HL-60 (cell line): ENCODE data around the gene CANX.

Experiments
- DNase-seq, 2 experiments: peaks; one replicate each; pipeline ENCODE4 v3.0.0-alpha.2; 2010 to 2020; ENCODE audit warnings: low read depth in 1 of 2, low spot score in 1 of 2
- H3K27ac ChIP-seq: fragments of 250-450 bp; sonication (Bioruptor Pico); replicated peaks from 2 replicates; pipeline ENCODE4 v1.5.1; 2020; ENCODE audit warnings: mild to moderate bottlenecking, moderate library complexity
- H3K27me3 ChIP-seq: fragments of 250-450 bp; sonication (Bioruptor Pico); 2 replicates; pipeline ENCODE4 v1.5.1; 2021; ENCODE audit warnings: mild to moderate bottlenecking, moderate library complexity; ENCODE audit not compliant: insufficient read depth, poor library complexity, severe bottlenecking
- H3K4me3 ChIP-seq: replicated peaks from 2 replicates; pipeline ENCODE4 v1.5.1; 2011; ENCODE audit warnings: mild to moderate bottlenecking, control low read depth, low read length; ENCODE audit not compliant: insufficient read depth
- GABPA ChIP-seq: IDR thresholded peaks from 2 replicates; pipeline ENCODE4 v1.6.1; 2012; ENCODE audit warnings: low read depth
- POLR2AphosphoS5 ChIP-seq: IDR thresholded peaks from 2 replicates; pipeline ENCODE4 v1.6.1; 2012; ENCODE audit warnings: low read depth
- SPI1 ChIP-seq: IDR thresholded peaks from 2 replicates; pipeline ENCODE4 v1.6.1; 2012; ENCODE audit warnings: low read depth, mild to moderate bottlenecking, borderline replicate concordance
- TF ChIP-seq, protein P1 (sequence below): IDR thresholded peaks from one replicate; pipeline ENCODE4 v1.5.1; 2011; ENCODE audit warnings: low read length, control low read depth, inconsistent platforms; ENCODE audit not compliant: insufficient read depth
- TF ChIP-seq, protein P2 (sequence below): IDR thresholded peaks from 2 replicates; pipeline ENCODE4 v1.6.1; 2012; ENCODE audit warnings: low read depth; ENCODE audit not compliant: insufficient replicate concordance

CANX gene

DNA sequence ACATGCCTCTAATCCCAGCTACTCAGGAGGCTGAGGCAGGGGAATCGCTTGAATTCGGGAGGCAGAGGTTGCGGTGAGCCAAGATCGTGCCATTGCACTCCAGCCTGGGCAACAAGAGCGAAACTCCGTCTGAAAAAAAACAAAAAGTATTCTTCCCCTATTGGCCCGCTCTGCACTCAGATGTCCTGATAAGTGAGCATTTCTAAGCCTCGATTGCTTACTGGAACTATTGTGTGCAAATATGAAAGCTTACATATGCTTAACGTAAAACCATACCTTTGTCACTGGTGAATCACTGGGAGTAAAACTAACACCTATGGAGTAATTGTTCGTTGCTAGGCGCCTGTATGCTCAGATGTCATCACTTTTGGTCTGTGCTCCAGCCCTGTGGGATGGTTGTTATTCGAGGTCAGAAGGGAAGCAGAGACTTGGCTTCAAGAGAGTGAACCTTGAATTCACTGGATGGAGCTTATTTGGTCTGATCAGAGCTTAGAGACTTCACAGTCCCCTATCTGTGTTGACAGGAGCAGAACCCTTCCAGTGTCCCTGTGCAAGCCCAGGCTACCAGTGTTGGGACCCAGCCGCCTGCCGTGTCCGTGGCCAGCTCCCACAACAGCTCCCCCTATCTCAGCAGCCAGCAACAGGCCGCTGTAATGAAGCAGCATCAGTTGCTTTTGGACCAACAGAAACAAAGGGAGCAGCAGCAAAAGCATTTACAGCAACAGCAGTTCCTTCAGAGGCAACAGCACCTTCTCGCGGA lies 69.7 kb downstream of the CANX start:
- no peak for TF ChIP-seq SPI1
- TF ChIP-seq, protein P1, sequence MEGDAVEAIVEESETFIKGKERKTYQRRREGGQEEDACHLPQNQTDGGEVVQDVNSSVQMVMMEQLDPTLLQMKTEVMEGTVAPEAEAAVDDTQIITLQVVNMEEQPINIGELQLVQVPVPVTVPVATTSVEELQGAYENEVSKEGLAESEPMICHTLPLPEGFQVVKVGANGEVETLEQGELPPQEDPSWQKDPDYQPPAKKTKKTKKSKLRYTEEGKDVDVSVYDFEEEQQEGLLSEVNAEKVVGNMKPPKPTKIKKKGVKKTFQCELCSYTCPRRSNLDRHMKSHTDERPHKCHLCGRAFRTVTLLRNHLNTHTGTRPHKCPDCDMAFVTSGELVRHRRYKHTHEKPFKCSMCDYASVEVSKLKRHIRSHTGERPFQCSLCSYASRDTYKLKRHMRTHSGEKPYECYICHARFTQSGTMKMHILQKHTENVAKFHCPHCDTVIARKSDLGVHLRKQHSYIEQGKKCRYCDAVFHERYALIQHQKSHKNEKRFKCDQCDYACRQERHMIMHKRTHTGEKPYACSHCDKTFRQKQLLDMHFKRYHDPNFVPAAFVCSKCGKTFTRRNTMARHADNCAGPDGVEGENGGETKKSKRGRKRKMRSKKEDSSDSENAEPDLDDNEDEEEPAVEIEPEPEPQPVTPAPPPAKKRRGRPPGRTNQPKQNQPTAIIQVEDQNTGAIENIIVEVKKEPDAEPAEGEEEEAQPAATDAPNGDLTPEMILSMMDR, result no peak
- TF ChIP-seq, protein P2, sequence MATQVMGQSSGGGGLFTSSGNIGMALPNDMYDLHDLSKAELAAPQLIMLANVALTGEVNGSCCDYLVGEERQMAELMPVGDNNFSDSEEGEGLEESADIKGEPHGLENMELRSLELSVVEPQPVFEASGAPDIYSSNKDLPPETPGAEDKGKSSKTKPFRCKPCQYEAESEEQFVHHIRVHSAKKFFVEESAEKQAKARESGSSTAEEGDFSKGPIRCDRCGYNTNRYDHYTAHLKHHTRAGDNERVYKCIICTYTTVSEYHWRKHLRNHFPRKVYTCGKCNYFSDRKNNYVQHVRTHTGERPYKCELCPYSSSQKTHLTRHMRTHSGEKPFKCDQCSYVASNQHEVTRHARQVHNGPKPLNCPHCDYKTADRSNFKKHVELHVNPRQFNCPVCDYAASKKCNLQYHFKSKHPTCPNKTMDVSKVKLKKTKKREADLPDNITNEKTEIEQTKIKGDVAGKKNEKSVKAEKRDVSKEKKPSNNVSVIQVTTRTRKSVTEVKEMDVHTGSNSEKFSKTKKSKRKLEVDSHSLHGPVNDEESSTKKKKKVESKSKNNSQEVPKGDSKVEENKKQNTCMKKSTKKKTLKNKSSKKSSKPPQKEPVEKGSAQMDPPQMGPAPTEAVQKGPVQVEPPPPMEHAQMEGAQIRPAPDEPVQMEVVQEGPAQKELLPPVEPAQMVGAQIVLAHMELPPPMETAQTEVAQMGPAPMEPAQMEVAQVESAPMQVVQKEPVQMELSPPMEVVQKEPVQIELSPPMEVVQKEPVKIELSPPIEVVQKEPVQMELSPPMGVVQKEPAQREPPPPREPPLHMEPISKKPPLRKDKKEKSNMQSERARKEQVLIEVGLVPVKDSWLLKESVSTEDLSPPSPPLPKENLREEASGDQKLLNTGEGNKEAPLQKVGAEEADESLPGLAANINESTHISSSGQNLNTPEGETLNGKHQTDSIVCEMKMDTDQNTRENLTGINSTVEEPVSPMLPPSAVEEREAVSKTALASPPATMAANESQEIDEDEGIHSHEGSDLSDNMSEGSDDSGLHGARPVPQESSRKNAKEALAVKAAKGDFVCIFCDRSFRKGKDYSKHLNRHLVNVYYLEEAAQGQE, result no peak
- TF ChIP-seq GABPA, result no peak
- no peak for TF ChIP-seq POLR2AphosphoS5
- Histone ChIP-seq H3K27me3 (no peaks in the 10 kb centered on the region), H3K4me3 (no peak overlapping the region), H3K27ac (peak overlapping the region; percentile 45)
- no peak for DNase-seq

DNA sequence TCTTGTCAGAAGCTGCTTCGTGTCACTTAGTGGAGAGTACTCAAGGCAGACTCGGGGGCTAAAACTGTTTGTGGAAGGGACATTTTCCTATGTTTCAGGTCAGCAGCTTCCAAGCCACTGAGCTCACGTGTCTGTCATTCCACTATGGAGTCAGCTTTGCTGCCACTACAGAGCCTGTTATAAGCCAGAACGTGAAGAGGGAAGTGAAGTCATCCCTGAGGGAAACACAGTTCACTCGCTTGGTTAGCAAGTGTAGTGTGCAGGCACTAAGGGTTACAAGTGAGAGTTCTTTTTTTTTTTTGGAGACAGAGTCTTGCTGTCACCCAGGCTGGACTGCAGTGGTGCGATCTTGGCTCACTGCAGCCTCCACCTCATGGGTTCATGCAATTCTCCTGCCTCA lies 70.5 kb downstream of the CANX start:
- Histone ChIP-seq H3K27me3 (no peaks in the 10 kb centered on the region), H3K27ac (peak overlapping the region; percentile 45), H3K4me3 (no peak overlapping the region)
- TF ChIP-seq POLR2AphosphoS5, result no peak
- peak; percentile 51; the same call in 1 of the 2 replicates for TF ChIP-seq SPI1
- peak in 1 of 2 experiments; percentile 56 for DNase-seq

DNA sequence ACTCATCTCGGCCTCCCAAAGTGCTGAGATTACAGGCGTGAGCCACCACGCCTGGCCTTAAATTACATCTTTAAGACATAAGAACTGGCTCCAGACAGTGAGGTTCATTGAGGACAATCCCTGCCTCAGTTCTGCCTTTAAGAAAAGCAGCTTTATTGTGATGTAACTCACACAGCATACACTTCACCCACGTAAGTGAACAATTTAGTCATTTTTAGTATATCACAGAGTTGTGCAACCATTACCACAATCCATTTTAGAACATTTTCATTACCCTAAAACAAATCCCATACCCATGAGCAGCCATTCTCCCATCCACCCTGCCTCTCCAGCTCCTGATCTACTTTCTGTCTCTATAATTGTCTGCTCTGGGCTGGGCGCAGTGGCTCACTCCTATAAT lies 71.0 kb downstream of the CANX start:
- TF ChIP-seq SPI1 (no peak), POLR2AphosphoS5 (no peak), GABPA (no peak)
- TF ChIP-seq, protein P2, result no peak
- TF ChIP-seq, protein P1, result no peak
- Histone ChIP-seq H3K27ac (peak overlapping the region; percentile 45), H3K27me3 (no peaks in the 10 kb centered on the region), H3K4me3 (no peak overlapping the region)
- no peak for DNase-seq

DNA sequence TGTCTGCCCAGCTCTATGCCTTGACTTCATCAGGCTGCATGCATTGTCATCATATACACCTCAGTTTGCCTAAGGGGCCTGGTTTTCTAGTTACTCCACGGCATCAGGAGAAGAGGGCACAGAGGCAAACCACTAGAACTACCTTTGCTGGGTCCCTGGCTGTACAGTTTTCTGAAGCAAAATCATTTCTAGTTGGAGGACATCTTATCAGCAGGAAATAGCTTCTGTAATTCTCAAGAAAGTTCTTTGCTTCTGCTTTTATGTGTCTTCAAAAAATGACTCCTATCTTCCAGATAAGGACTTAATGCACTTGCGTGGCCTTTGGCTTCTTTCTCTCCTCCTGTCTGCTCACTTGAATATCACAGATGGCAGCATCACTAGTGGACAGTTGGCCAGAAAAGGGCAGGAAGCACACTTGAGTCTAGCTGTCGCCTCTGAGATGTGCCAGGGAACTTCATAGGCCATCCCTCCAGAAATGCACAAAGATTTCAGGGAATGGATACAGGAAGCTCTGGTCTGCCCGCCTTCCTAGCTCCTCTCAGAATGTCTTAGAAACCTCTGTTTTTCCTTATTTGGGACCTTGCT lies 72.6 kb downstream of the CANX start:
- Histone ChIP-seq H3K4me3 (no peak overlapping the region), H3K27me3 (no peaks in the 10 kb centered on the region), H3K27ac (peak overlapping the region; percentile 92)
- DNase-seq, result no peak
- TF ChIP-seq POLR2AphosphoS5, result no peak
- TF ChIP-seq, protein P2, result no peak
- TF ChIP-seq, protein P1, result no peak
- TF ChIP-seq SPI1, result no peak
- no peak for TF ChIP-seq GABPA
